Activated CD4-positive, alpha-beta memory T cell treated with anti-CD3 and anti-CD28 coated beads, Interleukin-2, amount 10 ng/mL, durations not matched to agents 7 days and 5 days (primary cell): ENCODE measurements around the gene AHRR. TPM values are rescaled to one million over a fixed set of nuclear protein-coding genes. Genes with fewer than 3 reads are reported as not detected.

Experiments
- total RNA-seq, 2 experiments: library from RNA; stranded (reverse); gene quantifications; one replicate each; pipeline ENCODE4 v1.2.3, GENCODE V29; 2021

AHRR gene
- total RNA-seq, 2 experiments from 2014 or later = 23.6 to 24.6 TPM

Other genes starting within 250 kb of the AHRR start
- gene PLEKHG4B, start 229.5 kb upstream of the AHRR start, total RNA-seq = not detected
- not detected for gene LRRC14B, start 130.2 kb upstream of the AHRR start, total RNA-seq
- 1 to 10 TPM; 5.6 to 6.5 TPM for gene CCDC127, start 103.6 kb upstream of the AHRR start, total RNA-seq
- gene SDHA, start 103.4 kb upstream of the AHRR start, total RNA-seq = 100 to 1,000 TPM; 144 to 150 TPM
- gene PDCD6, start 50.1 kb upstream of the AHRR start, total RNA-seq = 10 to 100 TPM; 85.3 to 90.4 TPM
- 10 to 100 TPM; 67.7 to 68.8 TPM for gene EXOC3, start 121.5 kb downstream of the AHRR start, total RNA-seq
- gene SLC9A3, start 202.7 kb downstream of the AHRR start, total RNA-seq = 1 to 10 TPM; 1.2 to 1.6 TPM